Nephron (organoid): Measurements from ENCODE around the gene CRTC3.

ENCODE experiments used
- H3K27ac Mint-ChIP-seq, 3 experiments: 2 replicates each; pipeline ENCODE4 v1.8.0; 2020; ENCODE audit warnings: mixed read lengths in 3 of 3, mild to moderate bottlenecking in 2 of 3, moderate library complexity in 1 of 3
- H3K27me3 Mint-ChIP-seq: 2 replicates; pipeline ENCODE4 v1.8.0; 2021; ENCODE audit warnings: low read depth, mild to moderate bottlenecking, moderate library complexity, mixed read lengths
- H3K36me3 Mint-ChIP-seq: 2 replicates; pipeline ENCODE4 v1.8.0; 2020; ENCODE audit warnings: low read depth, mixed read lengths
- H3K4me1 Mint-ChIP-seq: 2 replicates; pipeline ENCODE4 v1.8.0; 2020; ENCODE audit warnings: mixed read lengths
- H3K4me3 Mint-ChIP-seq, 3 experiments: 2 replicates each; pipeline ENCODE4 v1.8.0; 2020; ENCODE audit warnings: mild to moderate bottlenecking in 3 of 3, mixed read lengths in 3 of 3, moderate library complexity in 2 of 3
- H3K9me3 Mint-ChIP-seq: 2 replicates; pipeline ENCODE4 v1.8.0; 2020; ENCODE audit warnings: mixed read lengths
- CTCF ChIP-seq, 3 experiments: fragments of 200-600 bp; sonication (generic); IDR thresholded peaks; one replicate each; pipeline ENCODE4 v1.5.0; 2021; ENCODE audit warnings: antibody characterized with exemption in 3 of 3; ENCODE audit not compliant: unreplicated experiment in 3 of 3

CRTC3 gene

GRCh38 chr15:90609242-90610180 lies 79.8 kb downstream of the CRTC3 start:
- H3K27ac Mint-ChIP-seq, result peak overlapping the region in 2 of 3 experiments; percentile 72 to 86
- H3K9me3 Mint-ChIP-seq, result no peaks in the 10 kb centered on the region
- peaks cover 41% of the 10 kb centered on the region for H3K4me1 Mint-ChIP-seq
- no peak for TF ChIP-seq CTCF (IDR thresholded peaks at IDR 0.05; ENCODE audit: unreplicated experiment in 3 of 3)
- H3K4me3 Mint-ChIP-seq, result no peak overlapping the region
- no peaks in the 10 kb centered on the region for H3K27me3 Mint-ChIP-seq
- peaks cover 38% of the 10 kb centered on the region for H3K36me3 Mint-ChIP-seq

GRCh38 chr15:90610190-90610589 lies 80.5 kb downstream of the CRTC3 start:
- H3K4me1 Mint-ChIP-seq, result peaks cover 41% of the 10 kb centered on the region
- H3K27me3 Mint-ChIP-seq, result no peaks in the 10 kb centered on the region
- H3K9me3 Mint-ChIP-seq, result no peaks in the 10 kb centered on the region
- peaks cover 37% of the 10 kb centered on the region for H3K36me3 Mint-ChIP-seq
- H3K27ac Mint-ChIP-seq, result peak overlapping the region in 2 of 3 experiments; percentile 72 to 86
- TF ChIP-seq CTCF (IDR thresholded peaks at IDR 0.05; ENCODE audit: unreplicated experiment in 3 of 3), result no peak
- no peak overlapping the region for H3K4me3 Mint-ChIP-seq

GRCh38 chr15:90611157-90611556 lies 81.4 kb downstream of the CRTC3 start:
- H3K9me3 Mint-ChIP-seq, result no peaks in the 10 kb centered on the region
- no peak overlapping the region for H3K4me3 Mint-ChIP-seq
- H3K4me1 Mint-ChIP-seq, result peaks cover 41% of the 10 kb centered on the region
- H3K36me3 Mint-ChIP-seq, result peaks cover 34% of the 10 kb centered on the region
- TF ChIP-seq CTCF (IDR thresholded peaks at IDR 0.05; ENCODE audit: unreplicated experiment in 3 of 3), result no peak
- no peaks in the 10 kb centered on the region for H3K27me3 Mint-ChIP-seq
- H3K27ac Mint-ChIP-seq, result peak overlapping the region in 2 of 3 experiments; percentile 54 to 72

GRCh38 chr15:90617171-90617570 lies 87.4 kb downstream of the CRTC3 start:
- no peak for TF ChIP-seq CTCF (IDR thresholded peaks at IDR 0.05; ENCODE audit: unreplicated experiment in 3 of 3)
- Mint-ChIP-seq H3K4me1 (peaks cover 44% of the 10 kb centered on the region), H3K27ac (peak overlapping the region in 2 of 3 experiments; percentile 2 to 24), H3K27me3 (no peaks in the 10 kb centered on the region), H3K4me3 (no peak overlapping the region), H3K9me3 (no peaks in the 10 kb centered on the region), H3K36me3 (peaks cover 56% of the 10 kb centered on the region)

- Mint-ChIP-seq H3K27me3 (no peaks in the 10 kb centered on the region), H3K27ac (peak overlapping the region in 2 of 3 experiments; percentile 44 to 59), H3K36me3 (peaks cover 56% of the 10 kb centered on the region), H3K9me3 (no peaks in the 10 kb centered on the region), H3K4me1 (peaks cover 44% of the 10 kb centered on the region), H3K4me3 (no peak overlapping the region)
- TF ChIP-seq CTCF (IDR thresholded peaks at IDR 0.05; ENCODE audit: unreplicated experiment in 3 of 3), result no peak
Observed at GRCh38 chr15:90617668-90618097, 88.0 kb downstream of the CRTC3 start.
